GM23338 (cell line): ENCODE results near the gene NEK8.

Experiments
- CTCF ChIP-seq, 2 experiments: fragments of 200-600 bp in 1 of 2; sonication (generic) in 1 of 2; conservative IDR thresholded peaks; 2 replicates each; pipeline versions ENCODE4 v1.5.1 to v1.6.1; 2016 to 2017; ENCODE audit warnings: antibody characterized with exemption in 2 of 2, low read depth in 2 of 2, mild to moderate bottlenecking in 2 of 2, moderate library complexity in 1 of 2
- EZH2 ChIP-seq: fragments of 200-600 bp; sonication (generic); IDR thresholded peaks from one replicate; pipeline ENCODE4 v1.8.0; 2017; ENCODE audit warnings: antibody characterized with exemption, mild to moderate bottlenecking, low read depth; ENCODE audit not compliant: unreplicated experiment
- JUNB ChIP-seq: IDR thresholded peaks from one replicate; pipeline ENCODE4 v1.6.1; 2016; ENCODE audit warnings: antibody characterized with exemption; ENCODE audit not compliant: unreplicated experiment
- POLR2AphosphoS5 ChIP-seq: IDR thresholded peaks from 2 replicates; pipeline ENCODE4 v1.6.1; 2016; ENCODE audit warnings: antibody characterized with exemption, low read depth
- ZNF331 ChIP-seq: fragments of 250-450 bp; sonication (Bioruptor Pico); IDR thresholded peaks from 2 replicates; pipeline ENCODE4 v1.5.0; 2020; ENCODE audit warnings: low read depth, mild to moderate bottlenecking, moderate library complexity

GRCh38 chr17:28702026-28702751 is 26.4 kb upstream of the NEK8 start:
- no peak for TF ChIP-seq CTCF (conservative IDR thresholded peaks at IDR 0.05; ENCODE audit: low read depth in 2 of 2)
- no peak for TF ChIP-seq POLR2AphosphoS5
- no peak for TF ChIP-seq JUNB
- no peak for TF ChIP-seq ZNF331 (CRISPR knock-in tag)
- no peak for TF ChIP-seq EZH2
